ENCODE data around the gene MTHFR.

Gene MTHFR

GRCh38 chr1:11783556-11783955 lies 22.2 kb downstream of the MTHFR start:
- TF ChIP-seq SIN3A (IDR thresholded peaks at IDR 0.05; ENCODE audit: borderline replicate concordance, insufficient read depth, low read length), result no peak
- TF ChIP-seq REST (IDR thresholded peaks at IDR 0.05; ENCODE audit: insufficient read depth in 1 of 2, low read depth in 2 of 2, low read length in 2 of 2), result no peak
- no peak for TF ChIP-seq FOXP2 (optimal IDR thresholded peaks at IDR 0.05; ENCODE audit: borderline replicate concordance, extremely low read depth, extremely low read length, insufficient read depth)

- TF ChIP-seq TAF1 (IDR thresholded peaks at IDR 0.05; ENCODE audit: borderline replicate concordance, insufficient read depth, low read length), result no peak
- TF ChIP-seq SIN3A (IDR thresholded peaks at IDR 0.05; ENCODE audit: borderline replicate concordance, insufficient read depth, low read length), result no peak
- no peak for TF ChIP-seq FOXP2 (optimal IDR thresholded peaks at IDR 0.05; ENCODE audit: borderline replicate concordance, extremely low read depth, extremely low read length, insufficient read depth)
- no peak for TF ChIP-seq POLR2AphosphoS5 (IDR thresholded peaks at IDR 0.05; ENCODE audit: low read depth, low read length)
- TF ChIP-seq REST (IDR thresholded peaks at IDR 0.05; ENCODE audit: insufficient read depth in 1 of 2, low read depth in 2 of 2, low read length in 2 of 2), result no peak
Observed at GRCh38 chr1:11782127-11782708, 23.5 kb downstream of the MTHFR start.

GRCh38 chr1:11781297-11781696 lies 24.5 kb downstream of the MTHFR start:
- TF ChIP-seq TAF1 (IDR thresholded peaks at IDR 0.05; ENCODE audit: borderline replicate concordance, insufficient read depth, low read length) (no peak), POLR2AphosphoS5 (IDR thresholded peaks at IDR 0.05; ENCODE audit: low read depth, low read length) (no peak), FOXP2 (optimal IDR thresholded peaks at IDR 0.05; ENCODE audit: borderline replicate concordance, extremely low read depth, extremely low read length, insufficient read depth) (no peak), REST (IDR thresholded peaks at IDR 0.05; ENCODE audit: insufficient read depth in 1 of 2, low read depth in 2 of 2, low read length in 2 of 2) (no peak), SIN3A (IDR thresholded peaks at IDR 0.05; ENCODE audit: borderline replicate concordance, insufficient read depth, low read length) (no peak)

- TF ChIP-seq REST (IDR thresholded peaks at IDR 0.05; ENCODE audit: insufficient read depth in 1 of 2, low read depth in 2 of 2, low read length in 2 of 2) (no peak), POLR2AphosphoS5 (IDR thresholded peaks at IDR 0.05; ENCODE audit: low read depth, low read length) (no peak), SIN3A (IDR thresholded peaks at IDR 0.05; ENCODE audit: borderline replicate concordance, insufficient read depth, low read length) (no peak), TAF1 (IDR thresholded peaks at IDR 0.05; ENCODE audit: borderline replicate concordance, insufficient read depth, low read length) (no peak), FOXP2 (optimal IDR thresholded peaks at IDR 0.05; ENCODE audit: borderline replicate concordance, extremely low read depth, extremely low read length, insufficient read depth) (no peak)
Observed at GRCh38 chr1:11780380-11781147, 25.2 kb downstream of the MTHFR start.

Data from PFSK-1 (cell line).